WTC11 (cell line): ENCODE results near the gene ENAM.

ENCODE experiments used
- ARID4B ChIP-seq: sonication (generic); formaldehyde crosslinking; IDR thresholded peaks from 2 replicates; pipeline ENCODE4 v1.8.0; 2023; ENCODE audit warnings: missing genetic modification reagents, mild to moderate bottlenecking, borderline replicate concordance
- CREB1 ChIP-seq: sonication (generic); formaldehyde crosslinking; IDR thresholded peaks from 2 replicates; pipeline ENCODE4 v1.8.0; 2023; ENCODE audit warnings: mild to moderate bottlenecking, missing genetic modification reagents
- CTCF ChIP-seq: fragments of 200-600 bp; IDR thresholded peaks from 2 replicates; pipeline ENCODE4 v1.8.0; 2022; ENCODE audit warnings: antibody characterized with exemption
- IRF2 ChIP-seq: sonication (generic); formaldehyde crosslinking; IDR thresholded peaks from 2 replicates; pipeline ENCODE4 v1.8.0; 2022; ENCODE audit warnings: low read depth, missing genetic modification reagents, borderline replicate concordance
- JUN ChIP-seq: sonication (generic); formaldehyde crosslinking; IDR thresholded peaks from 2 replicates; pipeline ENCODE4 v1.8.0; 2023; ENCODE audit warnings: mild to moderate bottlenecking, missing genetic modification reagents
- KAT7 ChIP-seq: sonication (generic); formaldehyde crosslinking; IDR thresholded peaks from 2 replicates; pipeline ENCODE4 v1.8.1; 2023; ENCODE audit warnings: missing genetic modification reagents, mild to moderate bottlenecking, borderline replicate concordance
- MAX ChIP-seq: sonication (generic); formaldehyde crosslinking; IDR thresholded peaks from 2 replicates; pipeline ENCODE4 v1.8.0; 2022; ENCODE audit warnings: mild to moderate bottlenecking, missing genetic modification reagents
- MYBL2 ChIP-seq: sonication (generic); formaldehyde crosslinking; IDR thresholded peaks from 2 replicates; pipeline ENCODE4 v1.8.1; 2023; ENCODE audit warnings: mild to moderate bottlenecking, moderate library complexity, missing genetic modification reagents
- NFATC4 ChIP-seq: fragments of 250-450 bp; sonication (Bioruptor Pico); IDR thresholded peaks from 2 replicates; pipeline ENCODE4 v1.9.0; 2021; ENCODE audit warnings: mild to moderate bottlenecking
- SP1 ChIP-seq: sonication (generic); formaldehyde crosslinking; conservative IDR thresholded peaks from 2 replicates; pipeline ENCODE4 v1.8.1; 2022; ENCODE audit warnings: missing genetic modification reagents
- USF1 ChIP-seq: sonication (generic); formaldehyde crosslinking; IDR thresholded peaks from 2 replicates; pipeline ENCODE4 v1.8.0; 2022; ENCODE audit warnings: mild to moderate bottlenecking, missing genetic modification reagents
- ZBTB21 ChIP-seq: sonication (generic); formaldehyde crosslinking; IDR thresholded peaks from 2 replicates; pipeline ENCODE4 v1.8.1; 2023; ENCODE audit warnings: mild to moderate bottlenecking, missing genetic modification reagents, borderline replicate concordance
- TF ChIP-seq, protein P1 (sequence below): sonication (generic); formaldehyde crosslinking; IDR thresholded peaks from 2 replicates; pipeline ENCODE4 v1.8.0; 2022; ENCODE audit warnings: mild to moderate bottlenecking, missing genetic modification reagents

- TF ChIP-seq MYBL2 (CRISPR knock-in tag) (no peak), JUN (CRISPR knock-in tag) (no peak), MAX (no peak), CTCF (no peak), SP1 (CRISPR knock-in tag) (no peak), ZBTB21 (CRISPR knock-in tag) (no peak), IRF2 (CRISPR knock-in tag) (no peak), CREB1 (no peak), USF1 (no peak), KAT7 (CRISPR knock-in tag) (no peak), NFATC4 (CRISPR knock-in tag) (no peak), ARID4B (CRISPR knock-in tag) (no peak)
- TF ChIP-seq, protein P1, sequence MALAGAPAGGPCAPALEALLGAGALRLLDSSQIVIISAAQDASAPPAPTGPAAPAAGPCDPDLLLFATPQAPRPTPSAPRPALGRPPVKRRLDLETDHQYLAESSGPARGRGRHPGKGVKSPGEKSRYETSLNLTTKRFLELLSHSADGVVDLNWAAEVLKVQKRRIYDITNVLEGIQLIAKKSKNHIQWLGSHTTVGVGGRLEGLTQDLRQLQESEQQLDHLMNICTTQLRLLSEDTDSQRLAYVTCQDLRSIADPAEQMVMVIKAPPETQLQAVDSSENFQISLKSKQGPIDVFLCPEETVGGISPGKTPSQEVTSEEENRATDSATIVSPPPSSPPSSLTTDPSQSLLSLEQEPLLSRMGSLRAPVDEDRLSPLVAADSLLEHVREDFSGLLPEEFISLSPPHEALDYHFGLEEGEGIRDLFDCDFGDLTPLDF: no peak
These were observed 28.2 kb upstream of the ENAM start for GRCh38 chr4:70600305-70600704.
